Left lobe of liver (tissue), 2 donors: ENCODE results near the gene MYO7B. TPM values are rescaled to one million over a fixed set of nuclear protein-coding genes. Genes with fewer than 3 reads are reported as not detected.

Experiments
- ATAC-seq: fragments of 200-7000 bp; cut with Tn5 transposase; one replicate; pipeline ENCODE4 v1.9.1; 2020; ENCODE audit warnings: mild to moderate bottlenecking, moderate library complexity
- DNase-seq: peaks from one replicate; pipeline ENCODE4 v3.0.0-alpha.2; 2020; ENCODE audit warnings: low spot score
- total RNA-seq: library from RNA; stranded (reverse); gene quantifications from one replicate; pipeline ENCODE4 v1.2.1, GENCODE V29; 2021
- donor health status: DM: no; HTN: no; CAD: no; lungs with moderate emphysema.
- donor health status: DM: no; HTN: yes; CAD: no.

The MYO7B gene
- total RNA-seq, 1 donor from 2014 or later = 0.63 TPM

GRCh38 chr2:127621981-127622431 lies 86.5 kb downstream of the MYO7B start:
- ATAC-seq (no peak), DNase-seq (peak; percentile 35)

- peak; percentile 41 for DNase-seq
- ATAC-seq = no peak
Measured at GRCh38 chr2:127622561-127623387, 87.3 kb downstream of the MYO7B start.

- DNase-seq = peak; percentile 44
- ATAC-seq = no peak
Measured at GRCh38 chr2:127623388-127624319, 88.2 kb downstream of the MYO7B start.

GRCh38 chr2:127624320-127624755 lies 88.9 kb downstream of the MYO7B start:
- no peak for ATAC-seq
- DNase-seq = peak; percentile 39

GRCh38 chr2:127624756-127625571 lies 89.5 kb downstream of the MYO7B start:
- no peak for ATAC-seq

GRCh38 chr2:127625572-127625951 lies 90.1 kb downstream of the MYO7B start:
- ATAC-seq (no peak), DNase-seq (no peak)

More at GRCh38 chr2:127624756-127625571, 89.5 kb downstream of the MYO7B start:
- no peak for DNase-seq

- no peak for DNase-seq
- no peak for ATAC-seq
Measured at GRCh38 chr2:127626175-127626574, 90.7 kb downstream of the MYO7B start.

GRCh38 chr2:127626917-127627739 lies 91.6 kb downstream of the MYO7B start:
- no peak for ATAC-seq
- no peak for DNase-seq

- DNase-seq = no peak
- ATAC-seq = no peak
Measured at GRCh38 chr2:127627740-127628571, 92.5 kb downstream of the MYO7B start.

GRCh38 chr2:127628767-127629614 lies 93.5 kb downstream of the MYO7B start:
- ATAC-seq (no peak), DNase-seq (no peak)

- DNase-seq (no peak), ATAC-seq (no peak)
Measured at GRCh38 chr2:127629637-127630036, 94.2 kb downstream of the MYO7B start.

- DNase-seq = no peak
- no peak for ATAC-seq
Measured at GRCh38 chr2:127630096-127630863, 94.8 kb downstream of the MYO7B start.

GRCh38 chr2:127630864-127631540 lies 95.5 kb downstream of the MYO7B start:
- ATAC-seq = no peak

GRCh38 chr2:127631541-127631996 lies 96.1 kb downstream of the MYO7B start:
- no peak for ATAC-seq
- DNase-seq = no peak

More at GRCh38 chr2:127630864-127631540, 95.5 kb downstream of the MYO7B start:
- DNase-seq = no peak

GRCh38 chr2:127631997-127632581 lies 96.6 kb downstream of the MYO7B start:
- no peak for DNase-seq
- no peak for ATAC-seq
